GM13976 (cell line): ENCODE measurements around the gene SFXN5.

Source experiments
- DNase-seq: peaks from one replicate; pipeline ENCODE4 v3.0.0; 2012; ENCODE audit warnings: low spot score
- in situ Hi-C: fragments of 300-500 bp; cut with MboI; formaldehyde crosslinking; loops from one replicate; pipeline ENCODE4 v1.12.0; 2022; ENCODE audit warnings: low sequenced_read_pairs, mixed read lengths, inconsistent platforms; ENCODE audit not compliant: unreplicated experiment
- TF ChIP-seq, protein P1 (sequence below): IDR thresholded peaks from 2 replicates; pipeline ENCODE4 v1.5.1; 2012; ENCODE audit warnings: borderline replicate concordance, mild to moderate bottlenecking; ENCODE audit not compliant: insufficient read depth; ENCODE audit errors: extremely low read depth, missing control alignments, control extremely low read depth

SFXN5 gene

DNA sequence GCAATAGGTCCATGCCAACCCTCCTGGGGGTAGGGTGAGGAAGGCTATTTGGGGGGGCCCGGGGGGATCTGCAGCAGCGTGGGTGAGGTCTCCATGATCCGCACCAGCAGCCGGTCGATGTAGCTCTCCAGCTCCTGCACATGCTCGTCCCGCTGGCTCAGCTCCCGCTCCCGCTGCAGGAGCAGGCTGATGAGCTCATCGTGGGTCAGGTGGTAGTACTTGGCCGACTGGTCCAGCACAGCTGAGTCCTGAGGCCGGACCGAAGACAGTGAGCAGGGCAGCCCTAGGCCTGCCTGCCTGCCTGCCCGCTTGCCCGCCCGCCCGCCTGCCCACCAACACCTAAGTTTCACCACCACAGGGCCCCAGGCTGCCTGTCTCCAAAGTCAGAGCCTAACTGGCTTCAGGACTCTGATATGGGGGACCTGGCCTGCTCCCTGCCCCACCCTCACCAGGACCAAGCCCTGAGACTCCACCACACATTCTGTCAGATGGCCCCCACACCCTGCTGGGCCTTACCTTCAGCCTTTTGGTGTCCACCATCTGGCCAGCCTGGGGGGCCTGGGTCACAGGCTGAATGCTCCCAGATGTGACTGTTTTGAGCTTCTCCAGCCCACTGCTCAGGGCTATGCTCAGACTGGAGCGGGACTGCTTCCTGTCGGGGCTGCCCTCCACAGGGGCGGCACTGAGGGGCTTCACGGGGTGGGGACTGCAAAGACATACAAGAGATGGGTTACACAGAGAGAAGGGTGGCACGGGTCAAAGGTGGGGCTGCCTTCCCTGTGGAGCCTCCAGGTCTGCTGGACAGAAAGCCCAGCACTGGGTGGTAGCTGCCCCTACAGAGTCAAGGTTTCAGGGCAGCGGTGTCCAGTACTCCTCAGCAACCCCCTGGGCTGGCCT, 4.2 kb upstream of the SFXN5 start:
- TF ChIP-seq, protein P1, sequence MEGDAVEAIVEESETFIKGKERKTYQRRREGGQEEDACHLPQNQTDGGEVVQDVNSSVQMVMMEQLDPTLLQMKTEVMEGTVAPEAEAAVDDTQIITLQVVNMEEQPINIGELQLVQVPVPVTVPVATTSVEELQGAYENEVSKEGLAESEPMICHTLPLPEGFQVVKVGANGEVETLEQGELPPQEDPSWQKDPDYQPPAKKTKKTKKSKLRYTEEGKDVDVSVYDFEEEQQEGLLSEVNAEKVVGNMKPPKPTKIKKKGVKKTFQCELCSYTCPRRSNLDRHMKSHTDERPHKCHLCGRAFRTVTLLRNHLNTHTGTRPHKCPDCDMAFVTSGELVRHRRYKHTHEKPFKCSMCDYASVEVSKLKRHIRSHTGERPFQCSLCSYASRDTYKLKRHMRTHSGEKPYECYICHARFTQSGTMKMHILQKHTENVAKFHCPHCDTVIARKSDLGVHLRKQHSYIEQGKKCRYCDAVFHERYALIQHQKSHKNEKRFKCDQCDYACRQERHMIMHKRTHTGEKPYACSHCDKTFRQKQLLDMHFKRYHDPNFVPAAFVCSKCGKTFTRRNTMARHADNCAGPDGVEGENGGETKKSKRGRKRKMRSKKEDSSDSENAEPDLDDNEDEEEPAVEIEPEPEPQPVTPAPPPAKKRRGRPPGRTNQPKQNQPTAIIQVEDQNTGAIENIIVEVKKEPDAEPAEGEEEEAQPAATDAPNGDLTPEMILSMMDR: no peak
- DNase-seq: peak; percentile 15
- in situ Hi-C loops: no loop called here

DNA sequence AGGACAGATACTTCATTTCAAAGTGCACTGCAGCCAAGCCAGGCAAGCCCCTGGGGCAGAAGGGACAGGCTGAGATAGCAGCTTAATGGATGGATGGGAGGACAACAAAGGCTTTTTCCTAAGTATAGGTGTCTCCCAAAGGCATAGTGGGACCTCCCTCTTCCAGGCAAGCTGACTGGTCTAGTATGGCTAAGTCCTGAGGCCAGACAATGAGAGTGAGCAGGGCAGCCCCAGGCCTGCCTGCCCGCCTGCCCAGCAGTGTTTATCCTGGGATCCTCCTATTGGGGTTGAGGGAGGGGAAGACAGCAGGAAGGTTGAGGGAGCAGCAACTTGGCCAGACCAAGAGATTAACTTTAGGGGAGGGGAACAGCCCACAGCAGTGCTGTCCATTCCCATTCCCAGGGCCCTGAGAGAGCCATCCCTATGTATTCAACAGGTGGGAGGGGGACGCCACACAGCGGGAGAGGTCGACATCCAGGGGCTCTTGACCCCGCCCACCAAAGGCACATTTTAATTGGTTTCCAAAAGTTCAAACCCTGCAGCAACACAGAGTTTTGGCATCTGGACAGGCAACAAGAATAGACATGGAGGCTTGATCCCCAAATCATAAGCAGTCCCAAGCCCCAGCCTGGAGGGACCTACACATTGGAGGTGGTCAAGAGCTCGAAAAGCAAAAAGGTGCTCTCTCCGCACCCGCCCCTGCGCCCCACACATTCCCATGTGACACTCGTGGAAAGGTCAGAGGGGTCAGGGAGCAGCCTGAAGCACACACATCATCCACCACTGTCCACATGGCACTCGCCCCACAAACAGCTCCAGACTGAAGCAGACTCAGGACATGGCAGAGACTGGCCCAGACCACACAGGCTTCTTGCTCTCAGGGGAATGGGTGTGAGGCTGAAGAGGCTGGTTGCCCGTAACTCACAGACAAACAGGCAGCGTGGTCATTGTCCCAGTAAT, 2.9 kb upstream of the SFXN5 start:
- TF ChIP-seq, protein P1: no peak
- in situ Hi-C loops: no loop called here
- no peak for DNase-seq

DNA sequence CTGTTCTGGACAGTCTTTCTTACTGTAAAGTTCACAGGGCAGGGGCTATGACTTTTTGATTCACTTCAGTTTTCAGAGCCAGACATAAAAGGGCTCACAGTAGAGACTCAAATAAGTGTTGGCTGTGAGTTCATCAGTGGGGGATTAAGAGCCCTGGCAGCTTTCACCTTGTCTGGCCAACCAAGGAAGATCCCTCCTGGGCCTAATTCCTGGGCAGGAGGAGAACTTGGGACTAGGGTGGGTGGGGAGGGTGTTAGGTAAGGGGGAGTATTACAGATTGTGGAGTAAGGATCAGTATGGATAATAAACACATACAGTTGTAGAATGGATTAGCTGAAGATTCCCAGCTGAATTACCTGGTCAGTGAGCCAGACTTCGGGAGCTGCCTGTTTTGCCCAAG, 904 bp upstream of the SFXN5 start:
- peak; percentile 14 for DNase-seq
- in situ Hi-C loops: no loop called here
- TF ChIP-seq, protein P1: no peak

DNA sequence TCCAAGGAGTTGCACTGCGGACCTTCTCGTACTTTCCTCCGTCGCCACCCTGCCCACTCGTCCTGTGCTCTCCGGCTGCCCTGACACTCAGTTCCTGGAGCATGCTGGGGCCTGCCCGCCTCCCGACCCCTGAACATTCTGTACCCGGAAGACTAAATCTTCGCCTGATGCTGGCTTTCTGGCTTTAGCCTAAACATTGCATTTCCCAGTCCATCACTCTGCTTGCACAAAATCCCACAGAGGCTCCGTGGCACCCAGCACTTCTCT, 550 bp upstream of the SFXN5 start:
- DNase-seq: peak; percentile 61
- TF ChIP-seq, protein P1: no peak
- in situ Hi-C loops: no loop called here

DNA sequence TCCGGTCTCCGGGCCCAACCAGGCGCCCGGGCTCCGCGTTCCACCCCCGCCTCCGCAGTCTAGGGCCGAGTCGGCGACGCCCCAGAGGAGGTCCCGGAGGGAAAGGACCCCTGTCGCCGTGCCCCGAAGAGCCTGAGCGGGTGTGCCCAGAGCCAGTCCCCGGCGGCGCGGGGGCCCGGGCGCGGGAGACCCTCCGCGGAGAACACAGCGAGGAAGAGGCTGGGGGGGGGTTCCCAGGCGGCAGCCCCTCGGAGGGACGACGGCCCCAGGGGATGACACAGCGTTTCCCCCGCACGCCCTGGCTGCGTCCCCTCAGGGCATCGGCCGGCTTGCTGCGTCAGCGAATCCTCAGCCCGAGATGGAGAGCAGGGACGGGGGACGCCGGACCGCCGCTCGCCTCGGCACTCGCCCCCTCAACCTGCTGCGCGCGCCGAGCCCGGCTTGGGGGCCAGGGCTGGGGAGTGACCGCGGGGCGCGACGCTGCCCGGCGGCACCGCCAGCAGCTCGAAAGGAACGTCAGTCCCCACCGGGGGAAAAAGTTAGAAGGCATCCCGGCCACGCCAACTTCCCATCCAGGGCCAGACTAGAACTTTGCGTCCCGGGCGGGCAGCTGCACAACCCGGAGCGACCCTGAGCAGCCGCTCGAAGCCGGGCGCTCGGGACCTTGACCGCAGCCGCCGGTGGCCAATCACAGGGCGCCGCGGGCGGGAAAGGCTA, 711 bp downstream of the SFXN5 start:
- TF ChIP-seq, protein P1: no peak
- in situ Hi-C loops: no loop called here
- peak; percentile 67 for DNase-seq
